GM12892 (cell line): ENCODE measurements around the gene HMGXB3.

ENCODE experiments used
- POLR2A ChIP-seq: IDR thresholded peaks from 2 replicates; pipeline ENCODE4 v1.6.1; 2011; ENCODE audit warnings: low read depth, low read length, control low read depth
- POLR2AphosphoS5 ChIP-seq: IDR thresholded peaks from 2 replicates; pipeline ENCODE4 v1.6.1; 2011; ENCODE audit warnings: low read depth, low read length, control low read depth
- TAF1 ChIP-seq: IDR thresholded peaks from 2 replicates; pipeline ENCODE4 v1.6.1; 2011; ENCODE audit warnings: low read depth, mild to moderate bottlenecking, control low read depth, low read length, borderline replicate concordance

GRCh38 chr5:150070821-150071220 lies 70.3 kb downstream of the HMGXB3 start:
- TF ChIP-seq POLR2A (no peak), POLR2AphosphoS5 (no peak), TAF1 (no peak)
